A673 (cell line): Measurements from ENCODE around the gene AK3.

Experiments used
- EZH2 ChIP-seq: fragments of 200-600 bp; sonication (generic); IDR thresholded peaks from 2 replicates; pipeline ENCODE4 v1.6.1; 2017; ENCODE audit warnings: borderline replicate concordance, low read depth, mild to moderate bottlenecking, mixed read lengths, antibody characterized with exemption, low read length; ENCODE audit not compliant: poor library complexity, severe bottlenecking
- TF ChIP-seq, protein P1 (sequence below): fragments of 300-800, 200-600 bp; sonication (generic); conservative IDR thresholded peaks from 2 replicates; pipeline ENCODE4 v1.5.1; 2017; ENCODE audit warnings: low read depth, mild to moderate bottlenecking, antibody characterized with exemption, low read length, moderate library complexity, mixed read lengths

DNA sequence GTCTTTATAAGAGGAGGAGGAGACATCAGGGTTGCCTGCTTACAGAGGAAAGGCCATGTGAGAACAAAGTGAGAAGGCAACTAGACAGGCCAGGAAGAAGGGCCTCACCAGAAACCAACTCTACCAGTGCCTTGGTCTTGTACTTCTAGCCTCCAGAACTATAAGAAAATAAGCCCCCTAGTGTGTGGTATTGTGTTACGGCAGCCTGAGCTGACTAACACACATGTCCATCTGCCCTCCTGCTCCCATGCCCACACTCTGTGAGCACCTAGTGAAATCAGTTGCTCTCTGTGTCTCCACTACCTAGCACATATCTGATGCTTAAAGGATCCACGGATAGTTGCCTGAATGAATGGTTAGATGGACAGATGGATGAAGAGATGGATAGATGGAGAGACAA, 6.9 kb downstream of the AK3 start:
- no peak for TF ChIP-seq EZH2
- TF ChIP-seq, protein P1, sequence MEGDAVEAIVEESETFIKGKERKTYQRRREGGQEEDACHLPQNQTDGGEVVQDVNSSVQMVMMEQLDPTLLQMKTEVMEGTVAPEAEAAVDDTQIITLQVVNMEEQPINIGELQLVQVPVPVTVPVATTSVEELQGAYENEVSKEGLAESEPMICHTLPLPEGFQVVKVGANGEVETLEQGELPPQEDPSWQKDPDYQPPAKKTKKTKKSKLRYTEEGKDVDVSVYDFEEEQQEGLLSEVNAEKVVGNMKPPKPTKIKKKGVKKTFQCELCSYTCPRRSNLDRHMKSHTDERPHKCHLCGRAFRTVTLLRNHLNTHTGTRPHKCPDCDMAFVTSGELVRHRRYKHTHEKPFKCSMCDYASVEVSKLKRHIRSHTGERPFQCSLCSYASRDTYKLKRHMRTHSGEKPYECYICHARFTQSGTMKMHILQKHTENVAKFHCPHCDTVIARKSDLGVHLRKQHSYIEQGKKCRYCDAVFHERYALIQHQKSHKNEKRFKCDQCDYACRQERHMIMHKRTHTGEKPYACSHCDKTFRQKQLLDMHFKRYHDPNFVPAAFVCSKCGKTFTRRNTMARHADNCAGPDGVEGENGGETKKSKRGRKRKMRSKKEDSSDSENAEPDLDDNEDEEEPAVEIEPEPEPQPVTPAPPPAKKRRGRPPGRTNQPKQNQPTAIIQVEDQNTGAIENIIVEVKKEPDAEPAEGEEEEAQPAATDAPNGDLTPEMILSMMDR: no peak
